ENCODE results near the gene PEX10. TPM values are rescaled to one million over a fixed set of nuclear protein-coding genes. Genes with fewer than 3 reads are reported as not detected.

Gene PEX10
- total RNA-seq, 1 donor = 34.7 TPM

GRCh38 chr1:2398871-2399270 is 13.5 kb downstream of the PEX10 start:
- H4K20me1 ChIP-seq (ENCODE audit: insufficient read depth, low read length) = peaks cover 55% of the 10 kb centered on the region

GRCh38 chr1:2397007-2397679 is 15.2 kb downstream of the PEX10 start:
- no peak overlapping the region for H3K27ac ChIP-seq (ENCODE audit: low read depth, low read length)
- H4K20me1 ChIP-seq (ENCODE audit: insufficient read depth, low read length) = peaks cover 69% of the 10 kb centered on the region
- no peak overlapping the region for H3K4me2 ChIP-seq (ENCODE audit: insufficient read depth, low read length)
- H3K4me1 ChIP-seq (ENCODE audit: insufficient read depth, low read length) = peaks cover 12% of the 10 kb centered on the region
- no peak overlapping the region for H2AFZ ChIP-seq (ENCODE audit: low read length)
- H3K36me3 ChIP-seq (ENCODE audit: insufficient read depth, low read length) = peaks cover 88% of the 10 kb centered on the region
- no peak for TF ChIP-seq CTCF (IDR thresholded peaks at IDR 0.05; ENCODE audit: extremely low read depth, low read depth, low read length)
- H3K9me3 ChIP-seq (ENCODE audit: low read depth, low read length) = no peaks in the 10 kb centered on the region
- H3K4me3 ChIP-seq (ENCODE audit: insufficient read depth, low read length) = no peak overlapping the region
- DNase-seq (ENCODE audit: insufficient read length, low spot score, missing footprints) = no peak
- no peaks in the 10 kb centered on the region for H3K27me3 ChIP-seq (ENCODE audit: insufficient read depth, low read length)
- H3K79me2 ChIP-seq (ENCODE audit: insufficient read depth, low read length) = peaks cover 93% of the 10 kb centered on the region

More at GRCh38 chr1:2398871-2399270, 13.5 kb downstream of the PEX10 start:
- Histone ChIP-seq H3K27me3 (ENCODE audit: insufficient read depth, low read length) (no peaks in the 10 kb centered on the region), H2AFZ (ENCODE audit: low read length) (no peak overlapping the region), H3K4me3 (ENCODE audit: insufficient read depth, low read length) (no peak overlapping the region), H3K79me2 (ENCODE audit: insufficient read depth, low read length) (peaks cover 88% of the 10 kb centered on the region), H3K36me3 (ENCODE audit: insufficient read depth, low read length) (peaks cover 94% of the 10 kb centered on the region), H3K4me2 (ENCODE audit: insufficient read depth, low read length) (no peak overlapping the region), H3K4me1 (ENCODE audit: insufficient read depth, low read length) (no peaks in the 10 kb centered on the region), H3K27ac (ENCODE audit: low read depth, low read length) (no peak overlapping the region), H3K9me3 (ENCODE audit: low read depth, low read length) (no peaks in the 10 kb centered on the region)
- peak; percentile 52 for DNase-seq (ENCODE audit: insufficient read length, low spot score, missing footprints)
- no peak for TF ChIP-seq CTCF (IDR thresholded peaks at IDR 0.05; ENCODE audit: extremely low read depth, low read depth, low read length)

GRCh38 chr1:2396476-2396875 is 15.9 kb downstream of the PEX10 start:
- no peaks in the 10 kb centered on the region for H3K9me3 ChIP-seq (ENCODE audit: low read depth, low read length)
- TF ChIP-seq CTCF (IDR thresholded peaks at IDR 0.05; ENCODE audit: extremely low read depth, low read depth, low read length) = no peak
- peaks cover 12% of the 10 kb centered on the region for H3K4me1 ChIP-seq (ENCODE audit: insufficient read depth, low read length)
- DNase-seq (ENCODE audit: insufficient read length, low spot score, missing footprints) = no peak
- H3K27ac ChIP-seq (ENCODE audit: low read depth, low read length) = no peak overlapping the region
- H2AFZ ChIP-seq (ENCODE audit: low read length) = no peak overlapping the region
- H3K36me3 ChIP-seq (ENCODE audit: insufficient read depth, low read length) = peaks cover 81% of the 10 kb centered on the region
- H4K20me1 ChIP-seq (ENCODE audit: insufficient read depth, low read length) = peaks cover 64% of the 10 kb centered on the region
- no peaks in the 10 kb centered on the region for H3K27me3 ChIP-seq (ENCODE audit: insufficient read depth, low read length)
- H3K4me3 ChIP-seq (ENCODE audit: insufficient read depth, low read length) = no peak overlapping the region
- H3K4me2 ChIP-seq (ENCODE audit: insufficient read depth, low read length) = no peak overlapping the region
- H3K79me2 ChIP-seq (ENCODE audit: insufficient read depth, low read length) = peaks cover 91% of the 10 kb centered on the region

GRCh38 chr1:2396059-2396458 is 16.3 kb downstream of the PEX10 start:
- Histone ChIP-seq H4K20me1 (ENCODE audit: insufficient read depth, low read length) (peaks cover 63% of the 10 kb centered on the region), H3K4me3 (ENCODE audit: insufficient read depth, low read length) (no peak overlapping the region), H3K9me3 (ENCODE audit: low read depth, low read length) (no peaks in the 10 kb centered on the region), H2AFZ (ENCODE audit: low read length) (no peak overlapping the region), H3K4me1 (ENCODE audit: insufficient read depth, low read length) (peaks cover 12% of the 10 kb centered on the region), H3K4me2 (ENCODE audit: insufficient read depth, low read length) (no peak overlapping the region), H3K27me3 (ENCODE audit: insufficient read depth, low read length) (no peaks in the 10 kb centered on the region), H3K79me2 (ENCODE audit: insufficient read depth, low read length) (peaks cover 91% of the 10 kb centered on the region), H3K36me3 (ENCODE audit: insufficient read depth, low read length) (peaks cover 80% of the 10 kb centered on the region), H3K27ac (ENCODE audit: low read depth, low read length) (no peak overlapping the region)
- no peak for TF ChIP-seq CTCF (IDR thresholded peaks at IDR 0.05; ENCODE audit: extremely low read depth, low read depth, low read length)
- DNase-seq (ENCODE audit: insufficient read length, low spot score, missing footprints) = peak; percentile 86
